HPDE6-E6E7 (cell line): Measurements from ENCODE around the gene ELL.

Experiments used
- DNase-seq: peaks from one replicate; pipeline ENCODE4 v3.0.0; 2011; ENCODE audit warnings: missing footprints; ENCODE audit errors: extremely low spot score

ELL gene

GRCh38 chr19:18488838-18489626, 32.8 kb downstream of the ELL start:
- no peak for DNase-seq

- no peak for DNase-seq
Observed at GRCh38 chr19:18488403-18488723, 33.5 kb downstream of the ELL start.

GRCh38 chr19:18487576-18488402, 34.1 kb downstream of the ELL start:
- DNase-seq, result no peak

GRCh38 chr19:18486746-18487145, 35.1 kb downstream of the ELL start:
- no peak for DNase-seq

- no peak for DNase-seq
Observed at GRCh38 chr19:18484992-18485391, 36.9 kb downstream of the ELL start.

GRCh38 chr19:18483119-18483890, 38.6 kb downstream of the ELL start:
- DNase-seq, result no peak

GRCh38 chr19:18481505-18482222, 40.2 kb downstream of the ELL start:
- no peak for DNase-seq

GRCh38 chr19:18480006-18480691, 41.7 kb downstream of the ELL start:
- no peak for DNase-seq

GRCh38 chr19:18478545-18479311, 43.1 kb downstream of the ELL start:
- peak; percentile 84 for DNase-seq

GRCh38 chr19:18477974-18478373, 43.9 kb downstream of the ELL start:
- DNase-seq, result no peak

GRCh38 chr19:18477042-18477779, 44.7 kb downstream of the ELL start:
- no peak for DNase-seq

GRCh38 chr19:18476507-18477041, 45.3 kb downstream of the ELL start:
- no peak for DNase-seq

- no peak for DNase-seq
Observed at GRCh38 chr19:18475762-18476331, 46.0 kb downstream of the ELL start.

GRCh38 chr19:18475004-18475453, 46.8 kb downstream of the ELL start:
- no peak for DNase-seq

- no peak for DNase-seq
Observed at GRCh38 chr19:18474366-18474887, 47.4 kb downstream of the ELL start.

GRCh38 chr19:18473706-18474087, 48.2 kb downstream of the ELL start:
- DNase-seq, result no peak

- no peak for DNase-seq
Observed at GRCh38 chr19:18473003-18473705, 48.7 kb downstream of the ELL start.

- no peak for DNase-seq
Observed at GRCh38 chr19:18470787-18471186, 51.1 kb downstream of the ELL start.
